HUDEP-2 (cell line): Measurements from ENCODE around the gene ALDOA.

Experiments
- DNase-seq, 76 experiments: peaks; one replicate each; lab custom pipeline; 2025; ENCODE audit not compliant: unreplicated experiment in 76 of 76; lab: John Stamatoyannopoulos, UW

The ALDOA gene

DNA sequence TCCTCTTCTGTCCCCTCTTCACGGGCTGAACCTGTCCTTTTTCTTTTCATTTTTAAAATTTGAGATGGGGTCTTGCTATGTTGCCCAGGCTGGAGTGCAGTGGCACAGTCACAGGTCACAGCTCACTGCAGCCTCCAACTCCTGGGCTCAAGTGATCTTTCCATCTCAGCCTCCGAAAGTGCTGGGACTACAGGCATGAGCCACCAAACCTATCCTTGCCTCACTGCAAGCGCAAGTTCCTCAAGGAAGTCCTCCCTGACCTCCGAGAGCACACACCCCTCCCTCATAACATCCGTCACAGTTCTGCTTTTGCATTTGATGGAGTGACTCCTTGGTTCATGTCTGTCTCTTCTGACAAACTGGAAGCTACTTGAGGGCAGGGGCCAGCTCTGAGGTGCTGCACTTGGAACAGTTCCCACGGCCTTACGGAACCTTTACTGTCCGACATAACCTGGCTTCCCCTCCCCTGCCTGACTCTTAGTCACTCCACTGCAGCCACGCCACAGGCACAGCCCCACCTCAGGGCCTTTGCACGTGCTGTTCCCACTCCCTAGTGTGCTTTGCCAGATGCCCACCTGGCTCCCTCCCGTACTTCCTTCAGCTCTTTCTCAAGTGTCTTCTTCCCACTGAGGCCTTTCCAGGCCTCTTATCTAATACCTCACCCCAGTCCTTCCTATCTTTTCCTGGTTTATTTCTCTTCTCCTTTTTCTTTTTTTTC is 21.8 kb downstream of the ALDOA start:
- no peak for DNase-seq

DNA sequence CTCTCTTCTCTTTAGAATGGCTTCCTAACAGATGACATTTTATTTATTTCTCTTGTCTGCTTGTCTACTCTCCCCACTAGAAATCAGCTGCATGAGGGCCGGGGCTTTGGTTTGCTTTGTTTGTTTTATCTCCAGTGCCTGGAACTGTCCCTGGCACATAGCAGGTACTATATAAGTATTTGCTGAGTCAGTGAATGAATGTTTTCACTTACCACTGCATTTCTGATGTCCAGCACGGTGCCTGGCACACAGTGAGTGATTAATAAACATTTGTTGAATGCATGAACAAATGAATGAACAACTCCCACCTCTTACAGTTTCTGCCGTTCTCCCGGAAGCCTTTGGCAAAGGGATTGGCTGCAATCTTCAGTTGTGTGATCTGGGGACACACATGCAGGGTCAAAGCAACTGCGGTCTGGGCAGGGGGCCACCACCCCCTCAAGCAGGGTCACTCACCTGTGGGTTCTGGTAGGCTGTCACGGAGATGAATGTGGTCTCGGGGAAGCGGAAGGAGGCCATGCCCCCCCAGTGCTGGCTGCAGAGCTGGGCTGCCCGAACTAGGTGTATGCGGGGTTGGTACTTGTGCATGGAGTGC is 22.8 kb downstream of the ALDOA start:
- no peak for DNase-seq

DNA sequence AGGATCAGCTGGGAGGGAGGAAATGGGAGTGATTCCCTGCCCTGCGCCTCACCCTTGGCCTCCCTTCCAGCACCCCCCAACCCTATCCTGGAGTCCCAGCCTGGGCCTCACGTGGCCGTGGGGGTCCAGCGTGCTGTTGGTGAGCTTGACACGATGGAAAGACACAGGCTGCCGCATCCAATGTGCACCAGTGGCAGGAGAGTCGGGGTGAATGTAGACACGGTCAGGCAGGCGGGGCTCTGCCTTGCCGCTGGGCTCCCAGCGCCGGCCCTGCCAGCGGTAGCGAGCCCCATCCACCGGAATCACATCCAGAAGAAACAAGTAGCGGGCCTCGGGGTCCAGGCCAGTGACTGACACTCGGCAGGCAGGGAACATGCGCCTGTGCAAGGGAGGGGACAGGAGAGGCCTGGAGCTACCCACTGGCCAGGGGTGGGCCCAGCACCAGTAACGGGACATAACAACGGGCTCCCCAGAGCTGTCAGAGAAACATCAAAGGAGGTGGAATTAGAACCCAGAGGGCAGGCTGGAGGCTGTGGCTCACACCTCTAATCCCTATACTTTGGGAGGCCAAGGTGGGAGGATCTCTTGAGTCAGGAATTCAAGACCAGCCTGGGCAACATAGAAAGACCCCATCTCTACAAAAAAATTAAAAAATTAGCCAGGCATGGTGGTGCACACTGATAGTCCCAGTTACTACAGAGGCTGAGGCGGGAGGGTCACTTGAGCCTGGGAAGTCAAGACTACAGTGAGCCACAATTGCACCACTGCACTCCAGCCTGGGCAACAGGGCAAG is 23.5 kb downstream of the ALDOA start:
- DNase-seq: no peak

DNA sequence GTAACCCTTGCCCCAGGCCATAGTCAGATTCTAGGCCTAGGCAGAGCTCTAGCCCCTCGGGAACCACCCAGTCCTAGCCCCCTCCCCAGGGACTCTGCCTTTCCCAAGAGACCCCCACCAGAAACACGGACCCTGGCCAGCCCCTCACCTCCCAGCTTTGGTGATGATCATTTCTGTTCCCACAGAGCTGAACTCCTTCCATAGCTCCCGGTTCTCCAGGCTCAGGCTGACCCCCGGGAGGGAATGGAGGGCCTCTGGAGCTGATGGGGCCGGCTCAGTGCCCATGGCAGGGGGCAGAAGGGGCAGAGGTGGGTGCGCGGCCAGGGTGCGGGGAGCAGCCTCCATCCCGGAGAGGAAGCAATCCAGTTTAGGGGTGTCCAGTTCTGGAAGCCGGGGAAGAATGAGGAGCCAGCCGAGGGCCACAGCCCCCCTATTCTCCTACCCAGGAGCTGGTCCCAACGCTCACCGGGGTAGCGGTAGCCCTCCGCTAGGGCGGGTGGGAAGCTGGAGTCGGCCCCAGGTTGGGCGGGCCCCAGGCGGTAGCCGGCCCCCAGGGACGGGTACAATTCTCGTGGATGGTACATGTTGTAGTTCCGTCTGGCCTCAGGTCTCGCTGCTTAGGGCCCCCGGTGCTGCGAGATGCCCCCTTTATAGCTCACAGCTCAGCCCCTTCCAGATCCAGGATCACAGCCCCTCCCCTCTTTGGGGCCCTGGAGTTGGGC is 25.2 kb downstream of the ALDOA start:
- DNase-seq: no peak

DNA sequence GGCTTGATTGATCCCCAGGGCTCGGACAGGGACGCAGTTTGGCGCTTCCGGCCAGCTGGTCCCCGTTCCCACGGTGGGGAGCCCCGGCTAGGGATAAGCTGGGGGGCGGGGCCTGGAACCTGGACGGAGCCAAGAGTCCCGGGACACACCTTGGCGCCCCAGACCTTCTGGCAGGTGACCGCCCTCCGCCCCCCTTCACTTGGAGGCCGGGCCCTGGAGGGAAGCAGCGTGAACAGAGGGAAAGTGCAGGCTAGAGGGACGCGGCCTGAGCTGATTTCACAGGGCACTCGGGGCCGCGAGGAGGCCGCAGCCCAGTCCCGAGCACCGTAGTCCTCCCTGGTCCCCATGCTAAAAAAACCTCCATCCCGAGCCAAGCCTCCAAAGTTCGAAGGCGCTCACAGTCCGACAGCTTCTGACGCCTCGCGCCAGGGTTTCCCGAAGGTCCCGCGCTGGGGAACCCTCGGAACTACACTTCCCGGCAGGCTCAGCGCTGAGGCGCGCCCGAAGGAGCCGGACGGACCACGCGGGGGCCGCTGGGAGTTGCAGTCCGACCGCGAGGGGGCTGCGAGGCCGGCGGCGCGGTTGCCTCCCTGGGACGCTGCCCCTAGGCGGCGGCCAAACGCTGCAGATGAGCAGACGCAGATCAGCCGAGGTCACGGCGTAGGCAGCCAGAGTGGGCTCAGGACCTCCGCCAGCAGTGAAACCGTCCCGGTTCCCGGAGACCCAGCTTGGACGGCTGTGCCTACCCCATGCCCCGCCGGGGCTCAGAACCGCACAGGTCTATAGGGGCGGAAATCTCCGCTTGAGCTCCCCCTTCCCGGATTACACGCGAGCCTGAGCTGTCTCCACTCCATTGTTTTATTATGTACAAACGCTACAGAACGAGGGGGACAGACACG is 26.2 kb downstream of the ALDOA start, which contains the start of gene TBX6:
Gene TBX6 (minus strand): TSS at position 451 of the 899 bp plus-strand sequence. CDS start 731 bp downstream, outside the sequence.
- peak in 74 of 76 experiments; percentile 38 to 94 (median 87) for DNase-seq

DNA sequence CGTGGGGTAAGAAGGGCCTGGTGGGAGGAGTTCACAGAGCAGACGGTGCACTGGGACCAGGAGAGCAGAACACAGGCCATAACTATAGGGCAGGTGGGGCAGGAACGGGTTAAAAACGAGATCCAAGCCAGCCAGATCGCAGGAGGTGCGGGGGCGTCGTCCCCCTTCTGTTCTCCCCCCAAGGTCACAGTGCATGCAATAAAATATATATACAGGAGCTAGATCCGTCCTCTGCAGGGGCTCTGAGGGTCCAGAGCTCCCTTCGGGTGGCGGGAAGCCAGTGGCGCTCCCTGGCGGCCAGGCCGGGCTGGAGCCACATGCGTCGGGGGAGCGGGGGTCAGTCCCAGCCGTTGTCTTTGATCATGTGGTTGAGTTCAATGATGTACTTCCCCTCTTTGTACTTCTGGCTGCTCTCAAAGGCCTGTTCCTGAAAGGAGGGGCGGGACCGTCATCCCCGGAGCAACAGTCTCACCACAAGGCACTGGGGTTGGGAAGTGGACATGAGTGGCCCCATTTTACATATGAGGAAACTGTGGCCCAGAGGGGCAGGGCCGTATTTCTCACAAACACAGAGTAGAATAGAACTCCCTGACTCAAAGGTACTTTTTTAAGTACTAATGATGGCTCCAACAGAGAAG is 26.9 kb downstream of the ALDOA start:
- peak in 71 of 76 experiments; percentile 19 to 89 (median 67) for DNase-seq

DNA sequence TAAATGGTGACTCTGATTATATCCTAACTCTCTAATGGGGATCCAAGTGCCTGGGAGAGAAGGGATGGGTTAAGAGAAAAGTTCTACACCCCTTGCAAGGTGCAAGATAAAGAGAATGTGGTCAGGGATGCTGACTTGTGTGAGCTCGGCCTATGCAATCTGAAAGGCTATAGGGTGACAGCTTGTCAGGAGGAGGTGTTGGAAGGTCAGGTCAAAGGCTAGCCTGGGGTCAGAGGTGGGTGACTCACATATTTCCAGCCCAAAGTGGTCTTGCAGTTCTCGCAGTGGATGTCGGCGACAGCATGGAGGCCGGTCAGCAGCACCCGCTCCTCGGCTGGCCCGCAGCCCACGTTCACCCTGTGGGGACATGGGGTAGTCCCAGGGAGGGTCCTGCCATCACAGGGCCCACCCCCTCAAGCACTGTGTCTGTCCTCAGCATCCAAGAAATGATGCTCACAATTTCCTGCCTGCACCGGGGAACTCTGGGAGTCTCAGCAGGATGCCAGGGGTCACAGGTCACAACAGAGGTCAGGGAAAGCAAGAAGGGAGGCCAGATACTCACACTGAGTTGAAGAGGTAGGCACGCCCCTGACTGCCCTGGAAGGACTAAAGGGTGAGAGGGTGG is 29.1 kb downstream of the ALDOA start:
- no peak for DNase-seq

DNA sequence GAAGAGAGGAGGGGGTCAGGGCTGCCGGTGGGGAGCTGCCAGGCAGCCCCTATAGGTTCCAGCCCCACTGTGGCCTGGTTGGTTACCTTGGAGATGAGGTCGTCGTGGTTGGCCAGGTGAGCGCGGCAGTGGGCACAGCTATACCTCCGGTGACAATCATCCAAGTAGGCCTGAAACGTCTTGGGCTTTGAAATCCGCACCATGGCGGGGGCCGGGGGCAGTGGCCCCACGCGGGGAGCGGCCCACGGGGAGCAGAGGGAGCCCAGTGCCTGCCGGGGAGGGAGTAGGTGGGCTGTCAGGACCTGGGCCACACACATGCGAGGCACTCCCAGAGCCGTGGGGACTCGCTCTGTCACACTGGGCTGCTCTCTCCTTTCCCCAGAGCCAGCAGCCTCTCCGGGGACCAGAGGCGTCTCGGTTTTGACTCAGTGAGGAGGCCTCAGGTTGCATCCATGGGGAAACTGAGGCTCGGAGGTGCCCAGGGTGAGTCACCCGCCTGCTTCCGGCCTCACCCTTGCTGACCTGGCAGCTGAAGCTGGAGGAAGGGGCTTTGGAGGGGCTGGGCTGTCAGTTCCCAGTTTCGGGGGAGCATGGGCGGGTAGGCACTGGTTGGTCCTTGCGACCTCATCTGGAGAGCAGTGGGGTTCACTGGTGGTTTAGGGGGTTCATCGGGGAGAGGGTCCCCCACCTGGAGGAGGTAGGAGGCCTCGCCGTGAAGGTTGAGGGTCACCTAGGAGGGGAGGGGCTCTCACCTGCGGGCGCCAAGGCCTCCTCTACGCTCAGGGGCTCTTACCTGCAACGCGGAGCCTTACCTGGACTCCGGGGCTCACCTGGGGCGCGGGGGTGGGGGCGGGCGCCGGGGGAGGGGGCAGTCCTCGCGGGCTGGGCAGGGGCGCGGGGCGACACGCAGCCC is 29.9 kb downstream of the ALDOA start:
- no peak for DNase-seq

DNA sequence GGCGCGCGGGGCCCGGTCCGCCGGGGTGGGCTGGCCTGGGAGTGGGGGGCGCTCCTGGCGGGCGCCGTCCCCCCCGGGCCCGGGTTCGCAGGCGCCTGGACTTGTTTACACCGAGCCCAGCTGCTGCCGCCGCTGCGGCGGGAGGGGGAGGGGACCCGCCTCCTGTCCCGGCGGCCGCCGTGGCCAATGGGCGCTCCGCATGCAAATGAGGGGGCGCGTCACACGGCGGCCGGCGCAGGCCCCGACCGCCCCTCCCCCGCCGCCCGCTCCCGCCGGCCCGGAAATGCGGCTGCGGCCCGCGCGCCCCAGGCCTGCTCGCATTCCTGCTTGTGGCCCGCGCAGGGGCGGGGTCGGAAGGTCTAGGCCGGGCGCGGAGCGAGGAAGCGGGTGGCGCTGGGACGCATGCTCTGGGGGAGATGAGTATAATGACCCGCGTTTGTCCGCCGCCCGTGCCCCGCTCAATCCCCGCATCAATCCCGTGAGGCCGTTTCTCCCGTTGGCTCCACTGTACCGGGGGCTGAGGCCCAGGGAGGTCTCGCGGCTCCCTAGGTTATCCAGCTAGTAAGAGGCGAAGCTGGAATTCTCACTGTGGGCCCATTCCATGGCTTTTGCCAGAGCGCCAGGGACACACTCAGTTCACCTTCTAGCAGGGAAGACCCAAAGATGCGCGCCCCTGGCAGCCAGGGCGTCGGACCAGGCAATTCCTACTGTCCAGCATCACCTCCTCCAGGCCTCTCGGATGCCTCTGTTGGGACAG is 30.7 kb downstream of the ALDOA start, which contains the start of gene YPEL3:
Gene YPEL3 (minus strand): TSS at position 109 of the 757 bp plus-strand sequence. CDS start 731 bp downstream, outside the sequence.
- peak in 73 of 76 experiments; percentile 23 to 86 (median 76) for DNase-seq

DNA sequence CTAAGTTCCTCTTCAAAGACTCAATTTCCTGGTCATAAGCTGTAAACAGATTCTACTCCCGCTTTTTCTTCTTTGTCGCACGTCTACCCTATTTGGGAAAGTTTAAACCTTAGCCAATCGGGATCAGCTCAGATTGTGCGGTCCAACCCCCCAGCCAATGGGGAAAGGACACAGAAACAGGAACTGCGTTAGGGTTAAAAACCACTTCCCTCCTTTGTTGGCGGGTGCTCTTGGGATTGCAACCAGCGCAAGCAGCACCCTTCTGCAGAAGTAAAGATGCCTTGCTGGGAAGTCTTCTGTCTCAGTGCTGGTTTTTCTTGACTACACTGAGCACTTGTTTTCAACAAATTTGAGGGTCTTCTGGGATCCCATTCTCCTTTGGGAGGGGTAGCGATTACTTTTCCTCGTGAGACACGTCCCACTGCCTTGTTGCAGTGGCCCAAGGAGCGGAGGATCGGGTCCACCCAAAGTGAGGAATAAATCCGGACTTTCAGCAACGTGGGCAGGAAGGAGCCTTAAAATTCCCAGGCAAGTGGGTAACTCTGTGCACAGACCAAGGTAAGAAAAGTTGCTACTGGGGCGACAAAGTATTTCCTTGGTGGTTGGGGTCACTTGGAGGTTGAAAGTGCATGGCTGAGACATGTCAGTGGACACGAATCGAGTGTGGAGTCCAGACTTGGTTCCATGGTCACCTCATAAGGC is 31.5 kb downstream of the ALDOA start:
- DNase-seq: no peak

DNA sequence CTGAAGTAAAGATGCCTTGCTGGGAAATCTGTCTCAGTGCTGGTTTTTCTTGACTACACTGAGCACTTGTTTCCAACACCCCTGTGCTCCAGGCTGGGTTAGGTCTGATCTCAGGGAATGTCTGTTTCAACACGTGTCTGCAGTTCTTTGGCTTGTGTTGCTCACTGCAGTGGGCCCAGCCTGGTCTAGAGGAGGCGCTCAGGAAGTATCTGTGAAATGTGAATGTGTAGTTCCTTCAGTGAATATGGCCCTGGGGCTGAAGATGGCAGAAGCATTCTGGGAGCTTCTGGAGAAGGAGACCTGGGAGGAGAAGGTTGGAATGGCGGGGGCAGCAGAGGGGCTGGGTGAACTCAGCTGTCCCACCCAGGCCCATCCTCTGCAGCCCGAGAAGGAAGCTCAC is 38.5 kb downstream of the ALDOA start:
- DNase-seq: no peak

DNA sequence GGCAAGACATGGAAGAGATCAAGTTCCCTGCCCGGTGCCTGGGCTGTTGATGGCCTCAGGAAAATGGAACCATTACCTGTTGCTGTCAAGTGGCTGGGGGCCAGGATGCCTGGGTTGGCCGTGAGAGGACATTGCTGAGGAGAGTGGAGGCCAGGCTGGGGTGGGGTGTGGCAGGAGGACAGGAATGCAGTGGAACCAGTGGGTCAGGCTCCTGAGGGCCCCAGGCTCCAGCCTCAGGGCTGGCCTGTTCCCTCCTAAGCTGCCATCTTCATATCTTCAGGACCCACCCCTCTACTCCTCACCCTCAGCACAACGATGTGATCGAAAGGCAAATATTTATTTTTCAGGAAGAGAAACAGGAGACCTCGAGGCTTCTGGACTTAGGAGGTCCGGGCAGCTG is 38.9 kb downstream of the ALDOA start:
- no peak for DNase-seq

DNA sequence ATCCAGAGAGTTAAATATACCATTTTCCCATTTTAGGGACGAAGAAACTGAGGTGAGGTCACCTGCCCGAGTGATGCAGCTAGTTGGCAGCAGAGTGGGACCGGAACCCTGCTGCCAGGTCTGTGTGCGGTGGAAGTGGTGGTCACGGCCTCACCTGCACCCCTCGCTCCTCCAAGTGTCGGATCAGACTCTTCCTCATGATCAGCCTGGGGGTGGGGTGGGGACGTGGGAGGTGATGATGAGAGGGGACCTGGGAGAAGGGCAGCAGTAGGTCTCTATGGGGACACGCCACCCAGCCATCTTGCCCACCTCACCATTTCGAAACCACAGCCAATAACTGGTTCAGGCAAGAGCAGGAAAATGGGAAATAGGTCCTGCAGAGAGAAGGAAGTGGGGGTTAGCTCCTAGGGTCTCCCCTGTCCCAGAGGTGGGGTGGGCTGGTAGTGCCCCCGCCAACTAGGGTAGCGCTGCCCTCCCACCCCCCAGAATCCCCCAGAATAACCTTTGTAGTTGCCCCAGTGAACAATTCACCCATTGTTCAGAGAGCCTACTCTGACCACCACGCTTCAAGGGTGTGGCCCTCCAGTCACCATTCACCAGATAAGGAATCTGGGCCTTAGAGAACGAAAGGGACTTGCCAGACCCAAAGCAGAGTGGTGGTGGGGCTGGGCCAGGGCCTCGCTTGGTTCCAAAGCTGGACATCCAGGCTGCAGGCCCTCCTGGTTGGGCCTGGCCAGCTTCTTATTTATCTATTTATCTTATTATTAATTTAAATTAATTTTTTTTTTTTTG is 42.7 kb downstream of the ALDOA start:
- peak in 22 of 76 experiments; percentile 4 to 34 (median 16) for DNase-seq

DNA sequence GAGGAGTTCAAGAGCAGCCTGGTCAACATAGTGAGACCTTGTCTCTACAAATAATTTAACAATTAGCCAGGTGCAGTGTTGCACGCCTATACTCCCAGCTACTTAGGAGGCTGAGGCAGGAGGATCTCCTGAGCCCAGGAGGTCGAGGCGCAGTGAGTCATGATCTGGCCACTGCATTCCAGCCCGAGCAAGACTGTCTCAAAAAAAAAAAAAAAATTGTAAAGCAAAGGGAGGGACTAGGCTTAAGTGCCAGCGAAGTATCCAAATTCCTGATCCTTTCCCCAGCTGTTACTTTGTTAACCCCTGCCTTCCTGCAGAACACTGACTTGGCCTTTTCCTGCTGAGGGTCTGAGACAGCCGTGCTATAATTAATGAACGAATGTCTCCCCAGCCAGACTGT is 45.1 kb downstream of the ALDOA start:
- DNase-seq: no peak

DNA sequence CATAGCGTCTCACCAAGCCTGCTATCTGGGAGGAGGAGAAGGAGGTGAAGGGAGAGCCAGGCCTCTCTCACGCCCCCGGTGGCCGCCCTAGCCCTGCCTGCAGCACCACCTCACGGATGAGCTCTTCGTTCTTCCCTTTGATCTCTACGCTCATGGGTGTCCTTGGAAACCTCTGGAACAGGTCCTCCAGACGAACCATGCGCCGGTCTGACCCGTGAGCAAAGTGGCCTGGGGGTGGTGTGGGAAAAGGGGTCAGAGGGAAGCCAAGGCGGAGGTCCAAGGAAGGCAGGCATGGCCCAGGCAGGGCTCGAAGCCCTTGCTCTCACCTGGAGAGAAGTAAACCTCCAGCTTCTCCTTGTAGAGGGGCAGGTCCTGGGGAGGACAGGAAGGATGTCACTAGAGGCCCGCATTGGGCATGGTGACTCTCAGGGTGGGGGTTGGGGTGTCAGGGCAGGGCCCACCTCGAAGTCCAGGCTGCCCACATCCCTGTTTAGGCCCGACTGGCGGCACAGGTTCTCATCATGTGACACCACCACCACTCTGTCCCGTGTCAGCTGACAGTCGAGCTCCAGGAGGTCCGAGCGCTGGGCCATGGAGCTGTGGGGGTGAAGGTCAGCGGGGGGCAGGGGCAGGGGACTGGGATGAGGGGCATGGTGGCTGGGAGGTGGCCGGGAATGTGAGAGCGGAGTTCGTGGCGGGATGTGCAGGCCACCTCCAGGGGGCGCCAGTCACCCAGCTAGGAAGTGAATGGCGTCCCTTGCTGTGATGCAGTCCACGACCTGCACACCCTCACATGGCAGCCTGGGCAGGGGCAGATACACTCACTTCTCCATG is 46.9 kb downstream of the ALDOA start:
- DNase-seq: peak in 43 of 76 experiments; percentile 3 to 65 (median 33)
